ENCODE measurements around the gene ACTR3C.
A peak's percentile ranks its signal among the peaks of the same experiment; 100 is the strongest.

The ACTR3C gene

DNA sequence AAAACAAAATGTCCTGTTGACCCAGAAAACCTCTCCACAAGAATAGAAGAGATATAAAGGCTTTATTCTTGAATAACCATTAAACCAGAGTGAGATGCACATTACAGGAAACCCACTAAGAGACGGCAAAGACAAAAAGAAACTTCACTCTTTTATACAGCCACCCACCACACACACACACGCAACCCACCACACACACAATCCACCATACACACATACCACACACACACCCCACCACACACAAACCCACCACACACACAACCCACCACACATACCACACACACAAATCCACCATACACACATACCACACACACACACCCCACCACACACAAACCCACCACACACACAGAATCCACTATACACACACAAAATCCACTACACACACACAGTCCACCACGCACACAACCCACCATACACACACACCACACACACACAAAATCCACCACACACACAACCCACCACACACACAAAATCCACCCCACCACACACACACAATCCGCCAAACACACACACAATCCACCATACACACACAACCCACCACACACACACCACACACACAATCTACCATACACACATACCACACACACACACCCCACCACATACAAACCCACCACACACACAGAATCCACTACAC is 35.8 kb upstream of the ACTR3C start:
- no peak for DNase-seq

DNA sequence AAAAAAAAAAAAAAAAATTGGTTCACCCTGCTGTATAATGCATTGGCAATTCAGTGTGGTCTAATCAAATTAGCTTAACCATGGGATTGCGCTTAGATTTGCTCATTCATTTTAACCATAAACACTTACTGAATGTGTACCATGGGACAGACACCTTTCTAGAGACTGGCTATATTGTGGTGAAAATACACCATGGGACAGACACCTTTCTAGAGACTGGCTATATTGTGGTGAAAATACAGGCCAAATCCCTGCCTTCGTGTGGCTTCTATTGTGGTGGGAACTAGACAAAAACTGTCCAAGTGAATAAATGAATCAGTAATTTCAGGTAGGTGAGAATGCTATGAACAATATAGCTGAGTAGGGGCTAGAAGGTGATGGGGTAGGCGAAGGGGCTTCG is 35.1 kb upstream of the ACTR3C start:
- DNase-seq: no peak

DNA sequence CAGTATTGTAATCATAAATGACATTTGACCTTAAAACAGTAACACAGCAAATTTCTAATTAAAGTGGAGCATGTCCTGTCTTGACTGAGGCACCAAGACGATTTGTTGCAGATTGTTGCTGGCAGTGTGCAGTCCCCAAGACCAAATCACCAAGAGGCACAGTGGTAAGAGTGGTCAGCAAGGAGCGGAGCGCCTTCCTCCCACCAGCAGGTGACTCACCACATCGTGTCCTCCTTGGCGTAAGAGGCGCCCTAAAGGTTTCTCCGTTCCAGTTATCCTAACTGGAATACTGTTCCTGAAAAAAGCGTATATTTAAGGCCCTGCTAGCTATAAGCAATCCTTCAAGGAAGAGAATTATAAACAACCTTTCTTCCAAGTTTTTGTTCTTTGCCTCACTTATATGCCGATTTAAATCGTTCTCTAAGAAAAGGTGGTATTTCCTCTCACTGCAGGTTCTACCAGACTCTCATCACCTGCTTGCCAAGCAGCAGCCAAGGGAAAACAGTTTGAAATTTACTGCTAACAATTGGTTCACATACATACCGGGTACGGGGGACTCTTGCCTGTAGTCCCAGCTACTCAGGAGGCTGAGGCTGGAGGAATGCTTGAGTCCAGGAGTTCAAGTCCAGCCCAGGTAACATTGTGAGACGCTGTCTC is 34.6 kb upstream of the ACTR3C start:
- DNase-seq: no peak

DNA sequence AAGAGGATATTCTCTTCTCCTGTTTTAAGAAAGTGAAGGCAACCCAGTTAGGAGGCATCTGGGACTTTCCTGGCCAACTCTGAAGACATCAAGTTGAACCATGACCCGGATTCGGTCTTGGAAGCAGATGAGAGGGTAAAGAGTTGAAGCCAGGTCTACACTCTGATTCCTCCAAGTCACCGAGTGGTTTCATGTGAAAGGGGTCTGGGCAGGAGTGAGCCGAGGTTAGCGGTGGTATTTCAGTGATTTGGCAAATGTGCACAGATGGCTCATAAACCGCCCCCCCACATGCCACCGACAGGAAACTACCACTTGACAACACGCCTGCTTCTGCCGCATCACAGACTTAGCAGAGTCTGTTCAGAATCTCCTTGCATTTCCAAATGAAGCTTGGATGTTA is 33.9 kb upstream of the ACTR3C start:
- DNase-seq: peak; percentile 58

DNA sequence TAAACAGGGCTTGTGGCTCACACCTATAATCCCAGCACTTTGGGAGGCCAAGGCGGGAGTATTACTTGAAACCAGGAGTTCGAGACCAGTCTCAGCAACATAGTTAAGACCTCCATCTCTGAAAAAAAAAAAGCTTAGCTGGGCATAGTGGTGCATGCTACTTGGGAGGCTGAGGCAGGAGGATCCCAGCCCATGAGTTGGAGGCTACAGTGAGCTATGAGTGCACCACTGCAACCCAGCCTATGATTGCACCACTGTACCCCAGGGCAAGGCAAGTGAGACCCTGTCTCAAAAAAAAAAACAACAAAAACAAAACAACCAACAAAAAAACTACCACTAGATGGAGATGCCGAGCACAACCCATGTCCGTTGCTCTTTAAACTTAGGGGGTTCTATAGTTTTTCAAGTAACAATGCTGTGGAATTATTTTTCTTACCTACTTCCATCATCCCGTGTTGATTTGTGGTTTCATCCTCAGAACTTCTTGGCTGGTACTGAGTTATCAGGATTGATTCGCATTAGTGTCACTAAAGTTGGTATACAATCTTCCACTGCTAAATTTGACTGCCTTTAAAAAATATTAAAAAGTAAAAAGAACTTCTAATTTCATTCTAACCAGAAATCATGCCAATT is 33.0 kb upstream of the ACTR3C start:
- DNase-seq: peak; percentile 80

DNA sequence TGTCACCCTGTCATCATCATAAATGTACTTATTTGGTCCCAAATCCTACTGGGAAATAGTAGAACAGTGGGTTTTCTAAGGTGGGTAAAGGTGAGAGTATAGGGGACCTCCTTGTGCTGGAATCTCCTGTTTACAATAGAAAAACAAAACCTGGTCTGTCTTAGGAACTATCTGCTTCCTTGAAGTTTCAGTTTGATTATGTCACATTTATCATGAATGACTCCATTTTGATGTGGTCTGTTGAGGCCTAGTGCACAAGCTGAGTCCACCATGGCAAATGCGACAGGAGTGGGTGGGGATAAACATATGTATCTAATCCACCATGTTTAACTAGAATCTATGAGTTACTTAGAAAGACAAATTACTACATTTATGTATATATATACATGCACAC is 32.3 kb upstream of the ACTR3C start:
- DNase-seq: no peak

DNA sequence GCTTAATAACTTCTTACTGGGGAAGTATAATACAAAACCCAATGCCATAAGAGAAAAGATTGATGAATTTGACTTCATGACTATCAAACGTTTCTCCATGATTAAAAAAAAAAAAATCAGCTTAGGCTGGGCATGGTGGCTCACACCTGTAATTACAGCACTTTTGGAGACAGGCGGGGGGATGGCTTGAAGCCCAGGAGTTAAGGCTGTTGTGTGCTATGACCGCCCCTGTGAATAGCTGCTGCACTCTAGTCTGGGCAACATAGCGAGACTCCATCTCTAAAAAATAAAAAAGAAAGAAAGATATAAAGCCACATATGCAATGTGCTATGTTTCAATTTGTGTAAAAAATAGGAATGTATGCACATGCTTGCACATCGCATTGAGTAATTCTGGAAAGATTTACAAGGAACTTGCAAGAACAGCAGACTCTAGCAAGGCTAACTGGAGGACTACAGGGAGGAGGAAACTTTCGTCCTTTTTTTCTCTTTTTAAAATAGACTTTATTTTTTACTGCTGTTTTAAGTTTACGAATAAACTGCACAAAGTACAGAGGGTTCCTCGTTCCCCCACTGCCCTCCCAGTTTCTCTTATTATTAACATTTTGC is 28.3 kb upstream of the ACTR3C start:
- no peak for DNase-seq

DNA sequence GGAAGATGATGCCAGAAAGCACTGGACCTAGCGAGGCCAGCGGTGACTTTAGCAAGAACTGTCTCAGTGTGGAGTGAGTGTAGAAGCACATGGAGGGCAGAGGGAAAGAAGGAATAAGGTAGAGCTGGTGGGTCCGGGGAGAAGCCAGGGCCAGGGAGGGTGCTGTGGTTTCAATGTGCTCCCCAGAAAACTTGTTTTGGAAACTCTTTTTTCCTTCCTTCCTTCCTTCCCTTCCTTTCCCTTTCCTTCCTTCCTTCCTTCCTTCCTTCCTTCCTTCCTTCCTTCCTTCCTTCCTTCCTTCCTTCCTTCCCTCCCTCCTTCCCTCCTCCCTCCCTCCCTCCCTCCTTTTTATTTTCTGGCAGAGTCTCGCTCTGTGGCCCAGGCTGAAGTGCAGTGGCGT is 23.6 kb upstream of the ACTR3C start:
- no peak for DNase-seq

DNA sequence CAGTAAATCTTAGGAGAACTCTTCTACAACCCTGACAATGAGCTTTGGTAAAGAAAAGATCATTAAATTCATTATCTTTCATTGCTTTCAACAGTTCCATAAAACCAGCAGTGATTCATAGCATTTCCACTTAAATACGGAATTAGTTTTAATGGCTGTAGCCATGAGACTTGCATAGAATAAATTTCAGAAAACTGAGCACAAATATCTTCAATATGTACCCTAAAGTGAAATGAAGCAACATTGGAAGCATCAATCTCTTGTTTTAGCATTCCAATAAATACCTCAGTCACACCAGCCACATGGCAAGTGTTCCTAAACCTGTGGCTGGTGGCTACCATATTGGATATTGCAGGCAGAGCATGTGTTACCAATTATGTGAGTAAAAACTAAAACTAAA is 21.7 kb upstream of the ACTR3C start:
- DNase-seq: no peak

DNA sequence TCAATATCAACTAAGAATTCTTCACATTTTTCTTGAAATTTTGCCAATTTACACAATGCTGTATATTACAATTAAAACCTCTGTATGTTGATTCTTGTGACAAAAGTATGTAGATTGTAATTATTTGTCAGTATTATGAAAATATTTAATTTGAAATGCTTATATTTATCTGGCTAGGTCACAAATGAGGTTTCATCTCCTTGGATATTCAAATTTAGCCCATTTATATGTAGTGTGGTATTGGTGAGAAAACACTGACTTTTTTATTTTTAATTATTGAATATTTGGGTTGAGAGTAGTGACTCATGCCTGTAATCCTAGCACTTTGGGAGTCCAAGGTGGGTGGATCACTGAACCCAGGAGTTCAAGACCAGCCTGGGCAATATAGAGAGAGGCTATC is 21.0 kb upstream of the ACTR3C start:
- DNase-seq: no peak

DNA sequence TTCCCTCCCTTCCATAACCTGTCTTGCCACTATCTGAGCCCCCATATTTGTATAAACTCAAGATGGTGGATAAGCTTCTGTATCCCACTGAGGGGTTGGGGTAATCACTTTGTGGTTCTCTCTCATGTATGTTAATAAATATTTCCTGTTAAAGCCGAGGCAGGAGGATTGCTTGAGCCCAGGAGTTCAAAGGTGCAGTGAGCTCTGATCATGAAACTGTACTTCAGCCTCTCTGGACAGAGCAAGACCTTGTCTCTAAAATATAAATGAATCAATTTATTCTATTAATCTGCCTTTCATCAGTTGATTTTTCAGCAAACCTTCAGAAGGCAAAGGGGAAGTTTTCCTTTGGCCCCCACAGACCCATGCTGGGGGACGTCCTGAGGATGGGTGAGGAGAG is 19.9 kb upstream of the ACTR3C start:
- DNase-seq: no peak

DNA sequence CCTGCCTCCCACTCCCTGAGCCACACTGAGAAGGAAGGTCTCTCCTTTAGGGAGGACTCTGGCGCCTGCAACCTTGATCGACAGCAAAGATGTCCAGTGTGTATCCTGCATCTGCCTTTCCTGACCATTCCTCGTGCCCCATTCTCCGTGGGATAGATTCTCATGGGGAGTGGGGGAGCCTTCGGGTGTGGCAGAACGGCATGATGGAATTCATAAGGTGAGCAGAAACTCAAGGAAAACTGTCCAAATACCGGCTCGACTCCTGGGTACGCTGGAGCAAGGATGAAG is 18.7 kb upstream of the ACTR3C start:
- no peak for DNase-seq

DNA sequence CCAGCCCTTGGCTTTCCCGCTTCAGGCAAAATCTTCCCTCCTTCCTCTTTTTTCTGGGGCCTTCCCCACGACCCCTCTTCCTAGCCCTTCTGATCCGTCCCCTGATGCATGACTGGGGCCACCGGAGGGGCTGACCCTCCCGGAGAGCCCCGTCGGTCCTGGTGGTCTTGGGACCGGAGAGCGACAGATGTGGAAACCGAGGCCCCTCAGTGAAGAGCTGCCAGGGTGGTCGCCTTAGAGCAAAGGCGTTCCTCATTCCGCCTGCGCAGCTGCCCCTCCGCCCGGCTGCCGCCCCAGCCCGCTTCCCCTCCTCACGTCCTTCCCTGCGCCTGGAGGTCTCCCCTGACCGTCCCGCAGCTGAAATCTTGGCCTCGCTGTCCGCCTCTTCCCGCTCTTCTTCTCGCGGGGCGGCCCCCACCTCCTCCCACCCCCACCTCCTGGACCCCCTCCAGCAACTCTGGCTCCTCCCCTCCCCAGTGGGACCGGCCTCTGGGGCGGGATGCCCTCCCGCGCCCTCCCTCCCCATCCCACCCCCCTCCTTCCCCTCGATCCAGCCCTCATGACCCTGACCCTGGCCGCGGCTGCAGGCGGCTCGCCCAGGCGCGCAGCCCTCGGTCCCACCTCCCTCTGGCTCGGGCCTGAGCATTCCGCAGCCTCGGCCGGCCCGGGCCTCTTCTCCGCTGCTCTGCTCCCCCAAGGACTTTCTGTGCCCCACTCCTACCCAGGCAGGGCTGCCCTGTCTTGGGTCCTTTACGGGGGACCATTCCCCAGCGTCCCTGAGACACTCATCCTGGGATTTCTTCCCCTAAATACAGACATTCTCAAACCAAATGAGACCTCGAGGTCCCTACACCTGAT is 18.1 kb upstream of the ACTR3C start, which contains the start of gene RARRES2:
TSS of gene RARRES2 (minus strand) at position 367 of the 858 bp plus-strand sequence. CDS start 1,020 bp downstream, outside the sequence.
- DNase-seq: no peak

DNA sequence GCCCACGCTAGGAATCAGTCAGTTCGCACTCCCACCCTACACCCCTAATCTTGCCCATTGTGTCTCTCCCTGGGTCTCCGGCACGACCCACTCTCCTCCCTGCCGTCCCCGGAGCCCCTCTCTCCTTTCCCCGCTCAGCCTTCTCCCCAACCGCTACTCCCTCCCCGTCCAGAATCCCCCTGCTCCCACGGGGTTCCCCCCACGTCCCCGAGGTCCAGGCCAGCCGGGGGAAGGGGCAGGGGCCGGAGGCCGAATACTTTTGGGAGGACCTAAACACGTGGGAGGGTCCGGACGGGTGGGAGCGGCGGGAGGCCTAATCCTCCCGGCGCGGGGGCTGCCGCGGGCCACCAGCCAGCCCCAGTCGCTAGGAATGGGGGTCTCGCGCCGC is 17.5 kb upstream of the ACTR3C start:
- DNase-seq: no peak

DNA sequence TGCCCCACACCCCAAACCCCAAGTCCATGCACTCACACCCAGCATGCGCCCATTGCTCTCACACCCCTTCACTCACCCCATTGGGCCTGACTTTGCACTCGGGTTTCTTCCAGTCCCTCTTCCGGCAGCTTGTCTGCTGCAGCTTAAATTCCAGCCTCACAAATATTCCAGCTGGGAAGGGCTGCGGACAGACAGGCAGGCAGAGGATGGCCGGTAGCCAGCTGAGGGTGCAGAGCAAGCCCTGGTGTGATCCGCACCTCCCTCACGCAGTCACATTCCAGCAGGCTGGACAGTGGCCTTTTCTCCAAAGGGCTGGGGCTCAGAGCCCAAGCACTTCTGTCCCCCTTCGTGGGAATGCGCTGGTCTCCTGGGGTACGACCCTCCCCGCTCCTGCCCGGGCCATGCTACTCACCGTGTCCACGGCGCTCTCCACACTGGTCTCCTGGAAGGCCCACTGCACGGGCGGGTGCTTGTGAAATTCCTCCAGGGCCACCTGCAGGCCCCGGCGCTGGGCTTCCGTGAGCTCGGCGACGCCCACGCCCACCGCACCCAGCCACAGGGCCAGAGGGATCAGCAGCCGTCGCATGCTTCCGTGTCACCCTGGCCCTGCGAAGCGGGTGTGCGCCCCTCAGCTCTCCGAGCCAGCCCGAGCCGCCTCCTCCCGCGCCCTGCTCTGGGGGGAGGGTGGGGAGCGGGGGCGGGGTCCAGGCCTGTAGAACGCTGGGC is 16.8 kb upstream of the ACTR3C start:
- DNase-seq: peak; percentile 43

DNA sequence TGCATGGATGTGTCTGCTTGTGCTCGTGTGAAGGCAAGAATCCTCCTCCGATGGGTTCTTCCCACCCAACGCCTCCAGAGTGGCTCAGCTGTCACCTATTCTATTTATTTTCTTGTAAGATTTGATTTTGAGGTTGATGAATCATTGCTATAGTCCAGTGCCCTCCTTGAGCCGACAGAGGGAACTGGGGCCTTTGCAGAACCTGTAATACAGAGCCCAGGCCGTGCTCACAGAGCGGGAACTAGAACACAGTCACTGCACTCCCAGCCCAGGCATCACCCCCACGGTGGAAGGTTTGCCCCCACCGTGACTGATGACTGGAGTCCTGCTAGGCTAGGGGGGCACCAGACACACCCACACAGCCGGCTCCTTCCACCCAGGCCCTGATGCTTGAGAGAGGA is 16.1 kb upstream of the ACTR3C start:
- no peak for DNase-seq

DNA sequence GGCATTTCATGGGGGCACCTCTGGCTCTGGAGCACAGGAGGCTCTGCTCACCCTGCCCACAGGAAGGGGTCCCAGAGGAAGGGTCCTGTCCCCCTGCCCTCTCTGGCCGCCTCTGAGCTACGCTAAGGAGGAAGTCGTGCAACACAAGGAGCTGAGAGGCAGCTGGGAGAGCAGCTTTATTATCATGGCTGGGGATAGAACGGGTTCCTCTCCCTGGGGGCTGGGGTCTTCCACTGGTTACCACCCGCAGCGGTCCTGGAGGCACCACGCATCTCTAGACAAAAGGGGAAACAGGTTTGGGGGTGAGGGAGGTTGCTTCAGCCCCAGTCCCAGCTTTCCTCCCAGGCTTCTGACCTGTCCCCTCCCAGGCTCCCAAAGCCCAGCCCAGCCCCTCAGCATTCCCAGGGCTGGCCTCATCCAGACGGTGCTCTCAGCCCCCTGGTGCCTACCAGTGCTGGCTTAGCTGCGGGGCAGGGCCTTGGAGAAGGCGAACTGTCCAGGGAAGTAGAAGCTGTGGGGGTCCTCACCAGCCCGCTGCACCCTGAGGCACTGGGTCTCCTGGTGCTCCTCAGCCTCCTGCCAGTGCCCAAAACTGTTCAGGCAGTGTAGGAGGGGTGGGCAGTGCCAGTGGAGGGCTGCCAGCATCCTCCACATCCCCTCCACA is 15.0 kb upstream of the ACTR3C start:
- no peak for DNase-seq

DNA sequence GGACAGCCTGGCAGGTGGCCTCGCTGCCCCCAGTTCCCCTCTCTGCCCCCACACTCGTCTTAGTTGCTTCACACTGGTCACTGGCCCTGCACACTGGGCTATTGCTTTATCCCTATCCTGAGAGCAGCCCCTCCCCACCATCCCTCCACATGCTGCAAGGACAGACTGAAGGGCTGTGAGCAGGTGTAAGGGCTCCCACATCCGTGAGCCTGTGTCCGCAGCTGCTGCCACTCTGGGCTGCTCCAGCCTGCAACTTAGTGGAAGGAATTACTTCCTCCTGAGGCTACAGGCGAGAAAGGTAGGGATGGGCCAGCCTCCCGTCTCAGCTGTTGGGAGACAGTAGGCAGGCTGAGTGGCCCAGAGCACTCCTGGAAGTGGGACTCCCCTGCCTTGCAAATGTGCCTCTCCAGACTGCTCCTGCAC is 14.3 kb upstream of the ACTR3C start:
- DNase-seq: no peak

DNA sequence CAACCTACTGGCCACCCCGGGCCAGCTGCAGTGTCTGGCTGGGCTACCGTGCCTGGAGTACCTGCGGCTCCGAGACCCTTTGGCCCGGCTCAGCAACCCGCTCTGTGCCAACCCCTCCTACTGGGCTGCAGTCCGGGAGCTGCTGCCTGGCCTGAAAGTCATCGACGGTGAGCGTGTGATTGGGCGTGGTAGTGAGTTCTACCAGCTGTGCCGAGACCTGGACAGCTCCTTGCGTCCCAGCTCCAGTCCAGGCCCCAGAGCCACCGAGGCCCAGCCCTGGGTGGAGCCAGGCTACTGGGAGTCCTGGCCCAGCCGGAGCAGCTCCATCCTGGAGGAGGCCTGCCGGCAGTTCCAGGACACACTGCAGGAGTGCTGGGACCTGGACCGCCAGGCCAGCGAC is 13.8 kb upstream of the ACTR3C start:
- DNase-seq: no peak

DNA sequence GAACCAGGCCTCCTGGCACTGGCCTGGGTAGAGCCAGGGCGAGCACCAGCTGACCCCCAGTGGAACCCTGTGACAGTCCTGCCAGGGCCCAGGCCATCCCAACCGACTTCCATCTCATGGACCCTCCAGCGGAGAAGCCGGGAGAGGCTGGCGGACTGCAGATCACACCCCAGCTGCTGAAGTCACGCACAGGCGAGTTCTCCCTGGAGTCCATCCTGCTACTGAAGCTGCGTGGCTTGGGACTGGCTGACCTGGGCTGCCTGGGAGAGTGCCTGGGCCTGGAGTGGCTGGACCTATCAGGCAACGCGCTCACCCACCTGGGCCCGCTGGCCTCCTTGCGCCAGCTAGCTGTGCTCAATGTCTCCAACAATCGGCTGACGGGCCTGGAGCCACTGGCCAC is 13.4 kb upstream of the ACTR3C start:
- no peak for DNase-seq

DNA sequence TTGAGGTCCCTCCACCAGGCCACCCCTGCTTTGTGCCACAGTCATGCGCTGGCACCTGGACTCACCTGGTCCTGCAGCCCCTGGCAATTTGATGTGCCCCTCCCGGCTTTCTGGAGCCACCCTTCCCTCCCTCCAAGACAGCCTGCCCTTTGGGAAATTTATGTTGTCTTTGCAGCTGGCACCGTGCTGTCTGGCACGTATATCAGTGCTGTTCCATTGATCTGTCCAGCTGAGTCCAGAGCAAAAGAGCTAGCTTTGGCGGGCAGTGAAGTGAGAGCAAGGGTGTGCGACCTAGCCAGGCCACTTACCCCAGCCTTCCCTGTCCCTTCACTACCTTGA is 12.4 kb upstream of the ACTR3C start:
- DNase-seq: no peak

DNA sequence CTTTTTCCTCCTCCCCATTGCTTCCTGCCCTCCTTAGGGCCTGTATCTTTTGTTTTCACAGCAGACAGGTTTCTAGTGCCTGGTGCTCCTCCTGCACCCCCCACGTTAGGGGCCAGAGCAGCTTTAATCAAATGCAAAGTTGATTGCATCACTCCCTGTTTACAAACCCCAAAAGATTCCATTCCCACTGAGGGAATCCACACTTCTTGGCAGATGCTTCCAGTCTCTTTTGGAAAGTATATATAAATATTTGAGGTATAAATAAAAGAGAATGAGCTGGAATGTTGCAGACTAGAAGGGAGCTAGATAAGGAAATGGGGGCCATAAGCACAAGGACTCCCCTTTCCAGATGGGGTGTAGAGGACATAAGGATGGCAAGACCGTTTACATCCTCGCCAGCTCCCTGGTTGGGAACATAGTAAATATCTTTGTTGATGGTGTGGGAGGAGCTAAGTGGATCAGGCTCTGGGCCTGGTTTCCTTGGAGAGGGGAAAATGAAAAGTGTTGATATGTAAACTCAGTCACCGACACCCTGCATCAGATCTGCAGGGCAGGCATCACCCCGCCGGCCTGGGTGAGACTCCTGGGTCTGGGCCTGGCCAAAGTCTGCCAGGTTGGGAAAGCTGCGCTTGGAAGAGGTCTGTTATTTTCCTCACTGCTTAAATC is 11.9 kb upstream of the ACTR3C start:
- DNase-seq: no peak
